K562 (cell line): Measurements from ENCODE around the gene NMBR. TPM values are rescaled to one million over a fixed set of nuclear protein-coding genes. Genes with fewer than 3 reads are reported as not detected.

ENCODE experiments used
- ATAC-seq: fragments of 200-7000 bp; cut with Tn5 transposase; 3 replicates; pipeline ENCODE4 v1.9.1; 2020; ENCODE audit warnings: moderate library complexity
- BruUV-seq: library from RNA; stranded (reverse); fragments of 400-500 nt; replicated peaks from 2 replicates; lab custom pipeline; 2021; lab: Mats Ljungman, UMichigan
- CTCF ChIA-PET: fragments of 300-600 bp; formaldehyde crosslinking; extraction: SDS; loops from one replicate; lab custom pipeline; 2021; ENCODE audit warnings: low intra/inter-chr PET ratio; lab: Yijun Ruan, JAX
- POLR2A ChIA-PET: fragments of 300-600, 350-650 bp; sonication (Branson Sonifier 250); formaldehyde crosslinking; extraction: SDS; loops from one replicate; lab custom pipeline; 2021; ENCODE audit warnings: antibody characterized with exemption, inconsistent platforms; lab: Yijun Ruan, JAX
- DNase-seq, 4 experiments: peaks; one replicate each; pipeline versions ENCODE4 v3.0.0 to v3.0.0-alpha.2; 2011 to 2018; ENCODE audit warnings: low spot score in 3 of 4, mixed read lengths in 3 of 4; ENCODE audit errors: extremely low read depth in 1 of 4
- FAIRE-seq: peaks from 2 replicates; lab custom pipeline; 2011; peaks lifted over from hg19 to GRCh38; lab: Jason Lieb, UNC
- H2AFZ ChIP-seq: 2 replicates; pipeline ENCODE4 v1.6.0; 2011; ENCODE audit warnings: low read depth, low read length, control low read depth, inconsistent platforms
- H3K27ac ChIP-seq: fragments of 200-600 bp; 3 replicates; pipeline ENCODE4 v1.8.0; 2011; ENCODE audit warnings: low read depth, mild to moderate bottlenecking, control low read depth, inconsistent platforms, low read length, moderate library complexity, mixed read lengths; ENCODE audit errors: extremely low read depth
- H3K27me3 ChIP-seq, 2 experiments: fragments of 300-600 bp in 1 of 2; 2 replicates in 1 of 2; 3 replicates in 1 of 2; pipeline versions ENCODE4 v1.6.0 to v1.8.0; 2011; ENCODE audit warnings: inconsistent platforms in 2 of 2, low read length in 2 of 2, mild to moderate bottlenecking in 1 of 2, mixed read lengths in 1 of 2, moderate library complexity in 1 of 2; ENCODE audit not compliant: control insufficient read depth in 2 of 2, insufficient read depth in 2 of 2
- H3K36me3 ChIP-seq: fragments of 300-600 bp; 3 replicates; pipeline ENCODE4 v1.8.0; 2011; ENCODE audit warnings: mild to moderate bottlenecking, low read length, inconsistent platforms; ENCODE audit not compliant: control insufficient read depth, insufficient read depth
- H3K4me1 ChIP-seq, 2 experiments: fragments of 200-600 bp in 1 of 2; replicated peaks in 1 of 2; 2 replicates in 1 of 2; 3 replicates in 1 of 2; pipeline versions ENCODE4 v1.5.1 to v1.8.0; 2011; ENCODE audit warnings: inconsistent platforms in 2 of 2, low read length in 2 of 2, mild to moderate bottlenecking in 1 of 2, mixed read lengths in 1 of 2, moderate library complexity in 1 of 2; ENCODE audit not compliant: control insufficient read depth in 2 of 2, insufficient read depth in 2 of 2
- H3K4me2 ChIP-seq: 2 replicates; pipeline ENCODE4 v1.6.1; 2011; ENCODE audit warnings: low read length, control low read depth, inconsistent platforms, mixed read lengths; ENCODE audit not compliant: insufficient read depth
- H3K4me3 ChIP-seq: fragments of 200-600 bp; sonication (generic), shearing (Covaris generic); 2 replicates; pipeline ENCODE4 v1.5.1; 2016; ENCODE audit warnings: control low read depth, inconsistent platforms
- H3K79me2 ChIP-seq: fragments of 200-600 bp; 3 replicates; pipeline ENCODE4 v1.8.0; 2011; ENCODE audit warnings: low read length, inconsistent platforms; ENCODE audit not compliant: control insufficient read depth, insufficient read depth
- H3K9ac ChIP-seq, 2 experiments: 2 replicates each; pipeline versions ENCODE4 v1.6.0 to v1.6.1; 2011; ENCODE audit warnings: low read depth in 2 of 2, low read length in 2 of 2, control low read depth in 1 of 2, inconsistent platforms in 1 of 2, mild to moderate bottlenecking in 1 of 2, mixed read lengths in 1 of 2; ENCODE audit not compliant: insufficient read depth in 1 of 2
- H3K9me1 ChIP-seq: one replicate; pipeline ENCODE4 v1.6.0; 2011; ENCODE audit warnings: inconsistent platforms, mild to moderate bottlenecking, low read length, moderate library complexity; ENCODE audit not compliant: control insufficient read depth, insufficient read depth
- H3K9me3 ChIP-seq: replicated peaks from 2 replicates; pipeline ENCODE4 v1.5.1; 2011; ENCODE audit warnings: low read depth, low read length, inconsistent platforms; ENCODE audit not compliant: control insufficient read depth, insufficient read depth
- H4K20me1 ChIP-seq: replicated peaks from 2 replicates; pipeline ENCODE4 v1.6.1; 2011; ENCODE audit warnings: low read length, inconsistent platforms, mixed read lengths; ENCODE audit not compliant: control insufficient read depth, insufficient read depth
- CAMTA2 ChIP-seq: fragments of 250-450 bp; sonication (Bioruptor Pico); conservative IDR thresholded peaks from 2 replicates; pipeline ENCODE4 v1.5.1; 2022
- CXXC5 ChIP-seq: fragments of 250-450 bp; sonication (Bioruptor Pico); IDR thresholded peaks from 2 replicates; pipeline ENCODE4 v1.8.0; 2022; ENCODE audit warnings: inconsistent platforms, mild to moderate bottlenecking, moderate library complexity
- DMBX1 ChIP-seq: fragments of 250-450 bp; sonication (Bioruptor Pico); IDR thresholded peaks from 2 replicates; pipeline ENCODE4 v1.8.0; 2022; ENCODE audit warnings: inconsistent platforms, mild to moderate bottlenecking, moderate library complexity, borderline replicate concordance
- ETS2 ChIP-seq: IDR thresholded peaks from 2 replicates; pipeline ENCODE4 v1.6.1; 2016; ENCODE audit warnings: borderline replicate concordance, missing genetic modification characterization, mild to moderate bottlenecking, moderate library complexity, missing compliant biosample characterization; ENCODE audit not compliant: poor library complexity, severe bottlenecking
- FOXJ3 ChIP-seq: sonication (generic); formaldehyde crosslinking; IDR thresholded peaks from 2 replicates; pipeline ENCODE4 v1.4.0; 2020; ENCODE audit warnings: mild to moderate bottlenecking, missing genetic modification reagents
- FUS ChIP-seq: fragments of 200-400 bp; formaldehyde crosslinking; optimal IDR thresholded peaks from 2 replicates; pipeline ENCODE3; 2017; ENCODE audit warnings: low read depth, low read length
- IFI16 ChIP-seq: fragments of 250-450 bp; sonication (Bioruptor Pico); IDR thresholded peaks from 2 replicates; pipeline ENCODE4 v2.1.2; 2022; ENCODE audit warnings: mild to moderate bottlenecking, inconsistent platforms
- ILF3 ChIP-seq: fragments of 450-650 bp; IDR thresholded peaks from 2 replicates; pipeline ENCODE4 v1.6.1; 2018; ENCODE audit warnings: antibody characterized with exemption, mild to moderate bottlenecking, moderate library complexity, borderline replicate concordance
- KAT8 ChIP-seq: fragments of 450-650 bp; IDR thresholded peaks from 2 replicates; pipeline ENCODE4 v1.6.1; 2016; ENCODE audit warnings: low read depth, mild to moderate bottlenecking
- LARP7 ChIP-seq: fragments of 450-650 bp; IDR thresholded peaks from 2 replicates; pipeline ENCODE4 v1.6.1; 2016
- MIER1 ChIP-seq: fragments of 450-650 bp; IDR thresholded peaks from 2 replicates; pipeline ENCODE4 v1.6.1; 2016; ENCODE audit warnings: antibody characterized with exemption, mild to moderate bottlenecking, low read depth
- NFE2 ChIP-seq: IDR thresholded peaks from 2 replicates; pipeline ENCODE4 v1.6.1; 2014; ENCODE audit warnings: antibody characterized with exemption, low read depth
- PCBP1 ChIP-seq: fragments of 200-400 bp; formaldehyde crosslinking; IDR thresholded peaks from 2 replicates; pipeline ENCODE4 v1.6.1; 2018; ENCODE audit warnings: mild to moderate bottlenecking, low read depth, low read length; ENCODE audit not compliant: poor library complexity, severe bottlenecking
- RFX7 ChIP-seq: fragments of 250-450 bp; sonication (Bioruptor Pico); IDR thresholded peaks from 2 replicates; pipeline ENCODE4 v1.5.1; 2021; ENCODE audit warnings: mild to moderate bottlenecking
- ZNF133 ChIP-seq: fragments of 250-450 bp; sonication (Bioruptor Pico); IDR thresholded peaks from 2 replicates; pipeline ENCODE4 v1.4.0; 2020; ENCODE audit warnings: mild to moderate bottlenecking
- ZNF41 ChIP-seq: fragments of 250-450 bp; sonication (Bioruptor Pico); conservative IDR thresholded peaks from 2 replicates; pipeline ENCODE4 v1.4.0; 2020; ENCODE audit warnings: mild to moderate bottlenecking
- ZNF644 ChIP-seq: fragments of 200-800 bp; sonication (Bioruptor generic); IDR thresholded peaks from 2 replicates; pipeline ENCODE4 v1.6.1; 2016; ENCODE audit warnings: low read depth, missing genetic modification characterization, missing compliant biosample characterization
- ZZZ3 ChIP-seq: fragments of 450-650 bp; IDR thresholded peaks from 2 replicates; pipeline ENCODE4 v1.6.1; 2016; ENCODE audit warnings: antibody characterized with exemption, mild to moderate bottlenecking, moderate library complexity
- WGBS: fragments of 100-300 bp; shearing (Covaris generic); methylation state at CpG from one replicate; pipeline ENCODE4 v1.1.6; 2016; ENCODE audit warnings: low coverage, mixed read lengths; ENCODE audit not compliant: insufficient coverage; ENCODE audit errors: missing lambda C conversion rate; 5-methylcytosine and 5-hydroxymethylcytosine counted together
- in situ Hi-C: fragments of 300-500 bp; cut with MboI; formaldehyde crosslinking; loops from 4 replicates; pipeline ENCODE4 v1.15.0; 2018; ENCODE audit warnings: inconsistent platforms, mixed read lengths
- intact Hi-C: fragments of 100-400 bp; cut with micrococcal nuclease; formaldehyde crosslinking; loops from 2 replicates; pipeline ENCODE4 v1.14.2; 2022
- polyA plus RNA-seq, 8 experiments: library from polyadenylated mRNA; depleted of rRNA in 4 of 8; stranded (reverse) in 5 of 8; unstranded in 3 of 8; fragments of >200 nt; fragmentation: Nextera tagmentation in 2 of 8; fragmentation: Illumina TruSeq in 1 of 8; extraction: Ambion mirVana in 2 of 8; extraction: Trizol in 1 of 8; gene quantifications; 2 replicates each; pipeline versions ENCODE4 v1.2.1 to v1.2.3, GENCODE V29; 2011 to 2014; ENCODE audit warnings: inconsistent platforms in 1 of 8, missing spikeins in 1 of 8
- total RNA-seq, 7 experiments: library from RNA; depleted of rRNA in 6 of 7; stranded (reverse); fragments of >200 nt in 6 of 7; fragmentation: Illumina TruSeq in 2 of 7; extraction: Trizol in 2 of 7; gene quantifications; 2 replicates each; pipeline versions ENCODE4 v1.2.1 to v1.2.3, GENCODE V29; 2011 to 2021; ENCODE audit warnings: low replicate concordance in 1 of 7
- TF ChIP-seq, protein P1 (sequence below): fragments of 450-650 bp; formaldehyde crosslinking; IDR thresholded peaks from 2 replicates; pipeline ENCODE4 v1.4.0; 2022; ENCODE audit warnings: missing genetic modification characterization
- TF ChIP-seq, protein P2 (sequence below): fragments of 450-650 bp; IDR thresholded peaks from 2 replicates; pipeline ENCODE4 v1.6.1; 2017; ENCODE audit warnings: antibody characterized with exemption, mild to moderate bottlenecking

Gene NMBR
- total and polyA plus RNA-seq, 9 of the 15 experiments (the other 6 are each of a cell fraction or from before 2014, with no cell fraction given) = not detected

DNA sequence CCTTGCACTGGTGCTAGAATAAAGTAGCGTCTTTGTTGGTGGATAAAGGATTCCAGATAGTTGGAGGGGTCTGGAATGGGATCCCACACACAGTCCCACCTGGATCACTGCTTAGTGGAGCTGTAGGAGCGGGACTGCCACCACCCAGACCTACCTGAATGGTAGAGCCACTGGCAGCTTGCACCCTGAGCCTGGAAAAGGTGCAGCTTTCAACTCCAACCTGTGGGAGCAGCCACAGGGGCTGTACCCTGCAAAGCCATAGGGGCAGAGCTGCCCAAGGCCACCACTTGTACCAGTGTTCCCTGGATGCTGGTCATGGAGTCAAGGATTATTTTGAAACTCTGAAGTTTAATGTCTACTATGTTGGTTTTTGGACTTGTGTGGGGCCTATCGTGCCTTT, 27.1 kb upstream of the NMBR start:
- Histone ChIP-seq H3K4me3 (no peak overlapping the region), H3K9me1 (no peaks in the 10 kb centered on the region), H2AFZ (no peak overlapping the region), H3K36me3 (peaks cover 36% of the 10 kb centered on the region; the same call in 2 of the 3 replicates), H3K4me2 (no peak overlapping the region), H3K9ac (no peak overlapping the region), H3K9me3 (no peaks in the 10 kb centered on the region), H3K79me2 (no peaks in the 10 kb centered on the region), H3K27me3 (no peaks in the 10 kb centered on the region), H3K4me1 (no peaks in the 10 kb centered on the region), H3K27ac (no peak overlapping the region), H4K20me1 (no peaks in the 10 kb centered on the region)
- TF ChIP-seq DMBX1 (CRISPR knock-in tag) (no peak), KAT8 (no peak), CAMTA2 (CRISPR knock-in tag) (no peak), FOXJ3 (no peak), ETS2 (no peak), PCBP1 (no peak), RFX7 (CRISPR knock-in tag) (no peak), ZNF644 (tag) (no peak), ZNF41 (no peak), ILF3 (no peak), ZZZ3 (no peak), LARP7 (no peak), MIER1 (no peak), CXXC5 (CRISPR knock-in tag) (no peak), ZNF133 (CRISPR knock-in tag) (no peak), FUS (no peak), IFI16 (CRISPR knock-in tag) (no peak), NFE2 (no peak)
- TF ChIP-seq, protein P1, sequence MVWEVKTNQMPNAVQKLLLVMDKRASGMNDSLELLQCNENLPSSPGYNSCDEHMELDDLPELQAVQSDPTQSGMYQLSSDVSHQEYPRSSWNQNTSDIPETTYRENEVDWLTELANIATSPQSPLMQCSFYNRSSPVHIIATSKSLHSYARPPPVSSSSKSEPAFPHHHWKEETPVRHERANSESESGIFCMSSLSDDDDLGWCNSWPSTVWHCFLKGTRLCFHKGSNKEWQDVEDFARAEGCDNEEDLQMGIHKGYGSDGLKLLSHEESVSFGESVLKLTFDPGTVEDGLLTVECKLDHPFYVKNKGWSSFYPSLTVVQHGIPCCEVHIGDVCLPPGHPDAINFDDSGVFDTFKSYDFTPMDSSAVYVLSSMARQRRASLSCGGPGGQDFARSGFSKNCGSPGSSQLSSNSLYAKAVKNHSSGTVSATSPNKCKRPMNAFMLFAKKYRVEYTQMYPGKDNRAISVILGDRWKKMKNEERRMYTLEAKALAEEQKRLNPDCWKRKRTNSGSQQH (CRISPR knock-in tag) = no peak
- TF ChIP-seq, protein P2, sequence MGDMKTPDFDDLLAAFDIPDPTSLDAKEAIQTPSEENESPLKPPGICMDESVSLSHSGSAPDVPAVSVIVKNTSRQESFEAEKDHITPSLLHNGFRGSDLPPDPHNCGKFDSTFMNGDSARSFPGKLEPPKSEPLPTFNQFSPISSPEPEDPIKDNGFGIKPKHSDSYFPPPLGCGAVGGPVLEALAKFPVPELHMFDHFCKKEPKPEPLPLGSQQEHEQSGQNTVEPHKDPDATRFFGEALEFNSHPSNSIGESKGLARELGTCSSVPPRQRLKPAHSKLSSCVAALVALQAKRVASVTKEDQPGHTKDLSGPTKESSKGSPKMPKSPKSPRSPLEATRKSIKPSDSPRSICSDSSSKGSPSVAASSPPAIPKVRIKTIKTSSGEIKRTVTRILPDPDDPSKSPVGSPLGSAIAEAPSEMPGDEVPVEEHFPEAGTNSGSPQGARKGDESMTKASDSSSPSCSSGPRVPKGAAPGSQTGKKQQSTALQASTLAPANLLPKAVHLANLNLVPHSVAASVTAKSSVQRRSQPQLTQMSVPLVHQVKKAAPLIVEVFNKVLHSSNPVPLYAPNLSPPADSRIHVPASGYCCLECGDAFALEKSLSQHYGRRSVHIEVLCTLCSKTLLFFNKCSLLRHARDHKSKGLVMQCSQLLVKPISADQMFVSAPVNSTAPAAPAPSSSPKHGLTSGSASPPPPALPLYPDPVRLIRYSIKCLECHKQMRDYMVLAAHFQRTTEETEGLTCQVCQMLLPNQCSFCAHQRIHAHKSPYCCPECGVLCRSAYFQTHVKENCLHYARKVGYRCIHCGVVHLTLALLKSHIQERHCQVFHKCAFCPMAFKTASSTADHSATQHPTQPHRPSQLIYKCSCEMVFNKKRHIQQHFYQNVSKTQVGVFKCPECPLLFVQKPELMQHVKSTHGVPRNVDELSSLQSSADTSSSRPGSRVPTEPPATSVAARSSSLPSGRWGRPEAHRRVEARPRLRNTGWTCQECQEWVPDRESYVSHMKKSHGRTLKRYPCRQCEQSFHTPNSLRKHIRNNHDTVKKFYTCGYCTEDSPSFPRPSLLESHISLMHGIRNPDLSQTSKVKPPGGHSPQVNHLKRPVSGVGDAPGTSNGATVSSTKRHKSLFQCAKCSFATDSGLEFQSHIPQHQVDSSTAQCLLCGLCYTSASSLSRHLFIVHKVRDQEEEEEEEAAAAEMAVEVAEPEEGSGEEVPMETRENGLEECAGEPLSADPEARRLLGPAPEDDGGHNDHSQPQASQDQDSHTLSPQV = no peak
- WGBS = 84% methylated on average over 3 of the region's 3 CpGs
- intact Hi-C loops (no loop called here), in situ Hi-C loops (no loop called here)
- ChIA-PET CTCF (no interaction called here), POLR2A (interaction anchor here (0.6 to 0.9 kb wide), 2 partner anchors 11 to 1276 kb away, joined by 3 to 4 read pairs; partner anchors contain the start of genes ADAT2 and PEX3)
- BruUV-seq = no TSS peak
- FAIRE-seq = no peak
- ATAC-seq = no peak
- no peak for DNase-seq
